GM23338 (cell line): ENCODE measurements around the gene TSPEAR. TPM values are rescaled to one million over a fixed set of nuclear protein-coding genes. Genes with fewer than 3 reads are reported as not detected.

Source experiments
- ATAC-seq: fragments of 200-7000 bp; cut with Tn5 transposase; 3 replicates; pipeline ENCODE4 v1.9.1; 2020
- DNase-seq: peaks from one replicate; pipeline ENCODE4 v3.0.0-alpha.2; 2015; ENCODE audit warnings: low spot score
- H2AFZ ChIP-seq: fragments of 200-600 bp; sonication (generic); 2 replicates; pipeline ENCODE4 v1.8.0; 2016; ENCODE audit warnings: antibody characterized with exemption, mild to moderate bottlenecking, moderate library complexity
- H3F3A ChIP-seq: fragments of 200-600 bp; sonication (generic); replicated peaks from 2 replicates; pipeline ENCODE4 v1.8.0; 2017; ENCODE audit warnings: antibody characterized with exemption, mixed run types, low read depth
- H3K27ac ChIP-seq: fragments of 200-600 bp; sonication (generic); 2 replicates; pipeline ENCODE4 v1.6.1; 2016; ENCODE audit warnings: low read depth
- H3K27me3 ChIP-seq: fragments of 200-600 bp; sonication (generic); 2 replicates; pipeline ENCODE4 v1.8.0; 2016; ENCODE audit warnings: mild to moderate bottlenecking, mixed run types, moderate library complexity; ENCODE audit not compliant: insufficient read depth
- H3K36me3 ChIP-seq: fragments of 200-600 bp; sonication (generic); 2 replicates; pipeline ENCODE4 v1.8.0; 2016; ENCODE audit warnings: mild to moderate bottlenecking; ENCODE audit not compliant: insufficient read depth
- H3K4me1 ChIP-seq: fragments of 200-600 bp; sonication (generic); 2 replicates; pipeline ENCODE4 v1.8.0; 2016; ENCODE audit warnings: mild to moderate bottlenecking, moderate library complexity; ENCODE audit not compliant: insufficient read depth
- H3K4me2 ChIP-seq: fragments of 200-600 bp; sonication (generic); 2 replicates; pipeline ENCODE4 v1.7.1; 2017; ENCODE audit warnings: mixed run types
- H3K4me3 ChIP-seq: fragments of 200-600 bp; sonication (generic); 2 replicates; pipeline ENCODE4 v1.6.1; 2016; ENCODE audit warnings: mixed run types
- H3K79me2 ChIP-seq: fragments of 200-600 bp; sonication (generic); replicated peaks from 2 replicates; pipeline ENCODE4 v1.8.0; 2017; ENCODE audit warnings: mild to moderate bottlenecking; ENCODE audit not compliant: insufficient read depth
- H3K9me2 ChIP-seq: fragments of 200-600 bp; sonication (generic); 2 replicates; pipeline ENCODE4 v1.8.0; 2017; ENCODE audit not compliant: insufficient read depth
- H4K20me1 ChIP-seq: fragments of 200-600 bp; sonication (generic); replicated peaks from 2 replicates; pipeline ENCODE4 v1.8.0; 2017; ENCODE audit warnings: mild to moderate bottlenecking; ENCODE audit not compliant: insufficient read depth
- H3K27ac Mint-ChIP-seq: 2 replicates; pipeline ENCODE4 v1.8.0; 2020; ENCODE audit warnings: inconsistent platforms, mild to moderate bottlenecking, moderate library complexity, mixed read lengths
- H3K27me3 Mint-ChIP-seq: 3 replicates; pipeline ENCODE4 v1.8.0; 2022; ENCODE audit warnings: low read depth, mild to moderate bottlenecking, moderate library complexity, mixed read lengths, inconsistent platforms; ENCODE audit not compliant: insufficient read depth, poor library complexity
- H3K36me3 Mint-ChIP-seq: 3 replicates; pipeline ENCODE4 v1.8.0; 2021; ENCODE audit warnings: low read depth, mild to moderate bottlenecking, inconsistent platforms, moderate library complexity, mixed read lengths
- H3K4me1 Mint-ChIP-seq: 3 replicates; pipeline ENCODE4 v1.8.0; 2020; ENCODE audit warnings: mild to moderate bottlenecking, inconsistent platforms, mixed read lengths
- H3K4me3 Mint-ChIP-seq: 3 replicates; pipeline ENCODE4 v1.8.0; 2021; ENCODE audit warnings: moderate library complexity, mild to moderate bottlenecking, inconsistent platforms, mixed read lengths
- H3K9me3 Mint-ChIP-seq: 3 replicates; pipeline ENCODE4 v1.8.0; 2020; ENCODE audit warnings: moderate library complexity, mild to moderate bottlenecking, inconsistent platforms, mixed read lengths
- CREB1 ChIP-seq: fragments of 250-450 bp; sonication (Bioruptor Pico); IDR thresholded peaks from 2 replicates; pipeline ENCODE4 v1.5.0; 2020; ENCODE audit warnings: low read depth, mild to moderate bottlenecking, moderate library complexity
- CTCF ChIP-seq, 2 experiments: fragments of 200-600 bp in 1 of 2; sonication (generic) in 1 of 2; conservative IDR thresholded peaks; 2 replicates each; pipeline versions ENCODE4 v1.5.1 to v1.6.1; 2016 to 2017; ENCODE audit warnings: antibody characterized with exemption in 2 of 2, low read depth in 2 of 2, mild to moderate bottlenecking in 2 of 2, moderate library complexity in 1 of 2
- ETS1 ChIP-seq: IDR thresholded peaks from 2 replicates; pipeline ENCODE4 v1.6.1; 2016; ENCODE audit warnings: antibody characterized with exemption
- EZH2 ChIP-seq: fragments of 200-600 bp; sonication (generic); IDR thresholded peaks from one replicate; pipeline ENCODE4 v1.8.0; 2017; ENCODE audit warnings: antibody characterized with exemption, mild to moderate bottlenecking, low read depth; ENCODE audit not compliant: unreplicated experiment
- EZH2phosphoT487 ChIP-seq: fragments of 200-600 bp; sonication (generic); IDR thresholded peaks from one replicate; pipeline ENCODE4 v1.8.1; 2018; ENCODE audit warnings: antibody characterized with exemption; ENCODE audit not compliant: unreplicated experiment
- JUNB ChIP-seq: IDR thresholded peaks from one replicate; pipeline ENCODE4 v1.6.1; 2016; ENCODE audit warnings: antibody characterized with exemption; ENCODE audit not compliant: unreplicated experiment
- NANOG ChIP-seq: IDR thresholded peaks from 2 replicates; pipeline ENCODE4 v1.6.1; 2016; ENCODE audit warnings: antibody characterized with exemption, borderline replicate concordance
- POLR2AphosphoS5 ChIP-seq: IDR thresholded peaks from 2 replicates; pipeline ENCODE4 v1.6.1; 2016; ENCODE audit warnings: antibody characterized with exemption, low read depth
- REST ChIP-seq: IDR thresholded peaks from one replicate; pipeline ENCODE4 v1.6.1; 2018; ENCODE audit warnings: antibody characterized with exemption; ENCODE audit not compliant: unreplicated experiment
- STAT1 ChIP-seq: IDR thresholded peaks from one replicate; pipeline ENCODE4 v1.6.1; 2016; ENCODE audit warnings: antibody characterized with exemption; ENCODE audit not compliant: unreplicated experiment
- ZNF114 ChIP-seq: fragments of 250-450 bp; sonication (Bioruptor Pico); IDR thresholded peaks from 2 replicates; pipeline ENCODE4 v1.5.0; 2020; ENCODE audit warnings: mild to moderate bottlenecking, moderate library complexity
- ZNF331 ChIP-seq: fragments of 250-450 bp; sonication (Bioruptor Pico); IDR thresholded peaks from 2 replicates; pipeline ENCODE4 v1.5.0; 2020; ENCODE audit warnings: low read depth, mild to moderate bottlenecking, moderate library complexity
- ZNF462 ChIP-seq: fragments of 250-450 bp; sonication (Bioruptor Pico); IDR thresholded peaks from 2 replicates; pipeline ENCODE4 v1.5.0; 2020; ENCODE audit warnings: mild to moderate bottlenecking, moderate library complexity
- polyA plus RNA-seq: library from polyadenylated mRNA; unstranded; fragments of >200 nt; fragmentation: Nextera tagmentation; extraction: Ambion mirVana; gene quantifications from 2 replicates; pipeline ENCODE4 v1.2.1, GENCODE V29; 2016
- total RNA-seq: library from RNA; depleted of rRNA; stranded (reverse); fragments of >200 nt; shearing (Covaris generic); gene quantifications from 2 replicates; pipeline ENCODE4 v1.2.3, GENCODE V29; 2014

TSPEAR gene
- total and polyA plus RNA-seq, 2 experiments from 2014 or later, result 0.35 to 0.92 TPM

DNA sequence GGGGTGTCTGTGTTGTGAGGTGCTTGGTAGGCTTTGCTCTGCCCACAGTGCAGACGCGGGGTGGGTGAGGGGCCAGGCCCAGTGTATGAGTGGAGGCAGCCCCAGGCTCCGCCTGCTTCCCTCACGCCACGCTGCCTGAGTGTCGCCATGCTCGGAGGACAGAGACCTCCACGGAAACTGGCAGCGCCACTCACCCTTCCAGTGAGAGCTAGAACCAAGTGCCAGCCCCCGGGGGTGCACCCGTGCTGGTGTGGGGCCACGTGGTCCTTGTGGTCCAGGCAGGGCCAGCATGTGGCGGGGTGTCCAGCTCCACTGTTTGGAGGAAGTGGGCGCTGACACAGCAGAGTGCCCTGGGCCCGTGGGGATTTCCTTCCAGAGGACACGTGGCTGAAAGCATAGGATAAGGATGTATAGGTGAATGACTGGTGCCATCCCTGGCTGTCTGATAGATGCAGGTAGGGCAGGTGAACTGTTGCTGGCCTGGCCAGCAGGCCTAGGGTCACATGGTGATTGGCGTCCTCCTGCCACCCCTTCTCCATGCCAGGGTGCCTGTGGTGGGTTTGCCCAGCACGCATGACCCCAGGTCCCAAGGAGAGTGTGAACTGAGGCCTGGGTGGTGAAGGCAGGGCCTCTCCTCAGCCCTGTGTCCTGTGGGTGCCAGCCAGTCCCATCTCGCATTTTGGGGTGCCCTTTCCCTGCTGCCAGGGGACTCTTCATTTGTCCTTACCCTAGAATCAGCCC, 252.2 kb downstream of the TSPEAR start:
- H3K9me2 ChIP-seq, result no peaks in the 10 kb centered on the region
- Mint-ChIP-seq H3K36me3 (peaks cover 3% of the 10 kb centered on the region; the same call in 1 of the 3 replicates), H3K4me3 (no peak overlapping the region), H3K4me1 (peaks cover 13% of the 10 kb centered on the region), H3K27ac (no peak overlapping the region), H3K9me3 (no peaks in the 10 kb centered on the region; the same call in 2 of the 3 replicates), H3K27me3 (peaks cover 16% of the 10 kb centered on the region)
- ATAC-seq (no peak), DNase-seq (no peak)
- H3K27ac ChIP-seq, result no peak overlapping the region
- no peaks in the 10 kb centered on the region for H3K36me3 ChIP-seq
- H3K4me1 ChIP-seq, result no peaks in the 10 kb centered on the region
- no peaks in the 10 kb centered on the region for H4K20me1 ChIP-seq
- no peak overlapping the region for H3K4me2 ChIP-seq
- no peaks in the 10 kb centered on the region for H3F3A ChIP-seq
- H3K79me2 ChIP-seq, result no peaks in the 10 kb centered on the region
- H3K4me3 ChIP-seq, result no peak overlapping the region
- no peaks in the 10 kb centered on the region for H3K27me3 ChIP-seq
- no peak overlapping the region for H2AFZ ChIP-seq
- no peak for TF ChIP-seq ETS1
- no peak for TF ChIP-seq EZH2
- TF ChIP-seq REST, result no peak
- no peak for TF ChIP-seq ZNF114 (CRISPR knock-in tag)
- no peak for TF ChIP-seq JUNB
- TF ChIP-seq POLR2AphosphoS5, result no peak
- TF ChIP-seq STAT1, result no peak
- TF ChIP-seq CTCF (conservative IDR thresholded peaks at IDR 0.05; ENCODE audit: low read depth in 2 of 2), result no peak
- no peak for TF ChIP-seq ZNF331
- TF ChIP-seq NANOG, result no peak
- no peak for TF ChIP-seq EZH2phosphoT487
- TF ChIP-seq ZNF462, result no peak
- no peak for TF ChIP-seq CREB1 (CRISPR knock-in tag)
